HG02588 (cell line): ENCODE results near the gene C1QA.

Experiments used
- ATAC-seq: cut with Tn5 transposase; IDR thresholded peaks from one replicate; pipeline ENCODE4 v1.9.1; 2021; ENCODE audit warnings: mild to moderate bottlenecking, moderate library complexity; ENCODE audit not compliant: unreplicated experiment

Gene C1QA

GRCh38 chr1:22636353-22636752 lies at the start of gene C1QA:
Gene C1QA (plus strand): TSS chr1:22636628. CDS start chr1:22637617, 989 bp downstream.
- ATAC-seq: no peak

GRCh38 chr1:22587247-22587646 lies 49.2 kb upstream of the C1QA start:
- ATAC-seq: no peak

GRCh38 chr1:22588899-22589422 lies 47.5 kb upstream of the C1QA start:
- ATAC-seq: no peak

- ATAC-seq: no peak
These were observed 44.9 kb upstream of the C1QA start for GRCh38 chr1:22591576-22591975.

GRCh38 chr1:22592051-22592450 lies 44.4 kb upstream of the C1QA start:
- no peak for ATAC-seq

- ATAC-seq: no peak
These were observed 43.3 kb upstream of the C1QA start for GRCh38 chr1:22592919-22593790.

GRCh38 chr1:22594396-22594795 lies 42.0 kb upstream of the C1QA start:
- ATAC-seq: no peak

- no peak for ATAC-seq
These were observed 41.3 kb upstream of the C1QA start for GRCh38 chr1:22595108-22595507.

GRCh38 chr1:22597301-22597965 lies 39.0 kb upstream of the C1QA start:
- ATAC-seq: no peak

- no peak for ATAC-seq
These were observed 38.4 kb upstream of the C1QA start for GRCh38 chr1:22597996-22598395.

GRCh38 chr1:22598736-22599135 lies 37.7 kb upstream of the C1QA start:
- no peak for ATAC-seq

- no peak for ATAC-seq
These were observed 36.2 kb upstream of the C1QA start for GRCh38 chr1:22600071-22600816.

GRCh38 chr1:22600817-22601605 lies 35.4 kb upstream of the C1QA start:
- ATAC-seq: no peak

- ATAC-seq: no peak
These were observed 34.8 kb upstream of the C1QA start for GRCh38 chr1:22601610-22602009.

- no peak for ATAC-seq
These were observed 34.2 kb upstream of the C1QA start for GRCh38 chr1:22602060-22602740.

- ATAC-seq: no peak
These were observed 30.3 kb upstream of the C1QA start for GRCh38 chr1:22606161-22606560.

- ATAC-seq: no peak
These were observed 29.3 kb upstream of the C1QA start for GRCh38 chr1:22607154-22607553.

- no peak for ATAC-seq
These were observed 28.1 kb upstream of the C1QA start for GRCh38 chr1:22608361-22608760.

GRCh38 chr1:22609291-22609690 lies 27.1 kb upstream of the C1QA start:
- ATAC-seq: no peak

- ATAC-seq: no peak
These were observed 24.9 kb upstream of the C1QA start for GRCh38 chr1:22611530-22611947.
